ENCODE data around the gene GFAP.

- TF ChIP-seq CTCF (IDR thresholded peaks at IDR 0.05; ENCODE audit: poor library complexity) (no peak), EZH2 (IDR thresholded peaks at IDR 0.05; ENCODE audit: borderline replicate concordance) (no peak), EZH2phosphoT487 (IDR thresholded peaks at IDR 0.05; ENCODE audit: low read depth, severe bottlenecking, unreplicated experiment) (no peak)
Observed at GRCh38 chr17:44899074-44899782, 16.1 kb downstream of the GFAP start, which contains the start of gene EFTUD2.
